ENCODE data around the gene STX11. TPM values are rescaled to one million over a fixed set of nuclear protein-coding genes. Genes with fewer than 3 reads are reported as not detected.
"Not testable (repeated sequence)": the region's sequence is repeated elsewhere in the genome, so short reads cannot be mapped to it uniquely, and the experiment has no call there.

Gene STX11
- total RNA-seq, 5 donors from 2014 or later (not counting 1 experiment from before 2014, with no cell fraction given) = 4.3 to 12.6 (median 10.7) TPM

DNA sequence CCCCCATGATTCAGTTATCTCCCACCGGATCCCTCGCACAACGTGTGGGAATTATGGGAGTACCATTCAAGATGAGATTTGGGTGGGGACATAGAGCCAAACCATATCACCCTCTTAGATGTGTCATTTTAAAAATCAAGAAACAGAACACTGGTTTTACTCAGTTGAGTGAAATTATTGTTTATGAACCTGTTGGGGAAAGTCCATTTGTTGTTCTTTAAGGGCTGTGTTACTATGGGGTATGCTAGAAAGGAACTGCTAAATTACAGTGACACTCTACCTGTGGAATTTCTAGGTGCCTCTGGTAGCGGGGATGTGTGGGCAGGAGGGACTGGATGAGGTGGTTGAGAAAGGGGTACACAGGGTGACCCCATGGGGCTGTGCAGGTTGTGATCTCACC, 28.9 kb downstream of the STX11 start:
- Mint-ChIP-seq H3K4me1 (peaks cover 17 to 34% (median 20%) of the 10 kb centered on the region in 3 donors), H3K27me3 (no peaks in the 10 kb centered on the region), H3K4me3 (peak overlapping the region in 1 of 3 donors; percentile 29), H3K27ac (no peak overlapping the region), H3K36me3 (peaks cover 18% of the 10 kb centered on the region), H3K9me3 (peaks cover 0 to 5% (median 0%) of the 10 kb centered on the region in 3 donors)
- H3K4me3 ChIP-seq (ENCODE audit: control insufficient read depth in 1 of 2, extremely low read depth in 1 of 2, low read length in 1 of 2) = no peak overlapping the region
- ChIA-PET CTCF (no interaction called here), POLR2A (interaction anchor here in 1 of 2 donors (1.4 kb wide), 1 partner anchor 9 kb away, joined by 6 read pairs; no protein-coding TSS in a partner anchor)
- no CpG with 5 or more reads among the region's 4 CpGs for WGBS (ENCODE audit: insufficient coverage)
- no peak overlapping the region for H3K27ac ChIP-seq (ENCODE audit: low read length)
- no peak for ATAC-seq (replicated peaks in 1 of 4)
- DNase-seq = no peak
- no peaks in the 10 kb centered on the region for H3K27me3 ChIP-seq (replicated peaks in 1 of 2; ENCODE audit: control insufficient read depth in 2 of 2, extremely low read depth in 1 of 2, insufficient read depth in 2 of 2, low read length in 1 of 2)
- peaks cover 0 to 4% of the 10 kb centered on the region in 2 experiments for H3K4me1 ChIP-seq (ENCODE audit: control insufficient read depth in 1 of 2, extremely low read depth in 1 of 2, insufficient read depth in 2 of 2, low read length in 2 of 2)
- no peaks in the 10 kb centered on the region for H3K9me3 ChIP-seq
- H3K36me3 ChIP-seq (ENCODE audit: control insufficient read depth in 2 of 2, extremely low read depth in 1 of 2, insufficient read depth in 1 of 2, low read length in 1 of 2) = no peaks in the 10 kb centered on the region

- no CpG with 5 or more reads among the region's 2 CpGs for WGBS (ENCODE audit: insufficient coverage)
- Histone ChIP-seq H3K27me3 (replicated peaks in 1 of 2; ENCODE audit: control insufficient read depth in 2 of 2, extremely low read depth in 1 of 2, insufficient read depth in 2 of 2, low read length in 1 of 2) (no peaks in the 10 kb centered on the region), H3K27ac (ENCODE audit: low read length) (no peak overlapping the region), H3K36me3 (ENCODE audit: control insufficient read depth in 2 of 2, extremely low read depth in 1 of 2, insufficient read depth in 1 of 2, low read length in 1 of 2) (no peaks in the 10 kb centered on the region), H3K4me3 (ENCODE audit: control insufficient read depth in 1 of 2, extremely low read depth in 1 of 2, low read length in 1 of 2) (no peak overlapping the region), H3K4me1 (ENCODE audit: control insufficient read depth in 1 of 2, extremely low read depth in 1 of 2, insufficient read depth in 2 of 2, low read length in 2 of 2) (peaks cover 0 to 4% of the 10 kb centered on the region in 2 experiments), H3K9me3 (no peaks in the 10 kb centered on the region)
- Mint-ChIP-seq H3K36me3 (peaks cover 18% of the 10 kb centered on the region), H3K27ac (peak overlapping the region in 1 of 2 donors; percentile 20), H3K4me1 (peaks cover 17 to 34% (median 20%) of the 10 kb centered on the region in 3 donors), H3K9me3 (peaks cover 0 to 5% (median 0%) of the 10 kb centered on the region in 3 donors), H3K4me3 (peak overlapping the region in 1 of 3 donors; percentile 5), H3K27me3 (no peaks in the 10 kb centered on the region)
- ChIA-PET POLR2A (no interaction called here), CTCF (no interaction called here)
- ATAC-seq (replicated peaks in 1 of 4) (no peak), DNase-seq (no peak)
These were observed 29.5 kb downstream of the STX11 start for GRCh38 chr6:144179828-144180227.

- H3K4me3 ChIP-seq (ENCODE audit: control insufficient read depth in 1 of 2, extremely low read depth in 1 of 2, low read length in 1 of 2); H3K9me3 Mint-ChIP-seq; CTCF ChIA-PET; H3K36me3 ChIP-seq (ENCODE audit: control insufficient read depth in 2 of 2, extremely low read depth in 1 of 2, insufficient read depth in 1 of 2, low read length in 1 of 2); DNase-seq; H3K27ac ChIP-seq (ENCODE audit: low read length); H3K4me3 Mint-ChIP-seq; H3K27me3 ChIP-seq (replicated peaks in 1 of 2; ENCODE audit: control insufficient read depth in 2 of 2, extremely low read depth in 1 of 2, insufficient read depth in 2 of 2, low read length in 1 of 2); H3K4me1 ChIP-seq (ENCODE audit: control insufficient read depth in 1 of 2, extremely low read depth in 1 of 2, insufficient read depth in 2 of 2, low read length in 2 of 2); H3K9me3 ChIP-seq; ATAC-seq (replicated peaks in 1 of 4); H3K27ac Mint-ChIP-seq; H3K27me3 Mint-ChIP-seq: not testable (repeated sequence)
- H3K36me3 Mint-ChIP-seq = peaks cover 20% of the 10 kb centered on the region
- POLR2A ChIA-PET = interaction anchor here in 1 of 2 donors (0.7 kb wide), 1 partner anchor 19 kb away, joined by 3 read pairs; no protein-coding TSS in a partner anchor
- H3K4me1 Mint-ChIP-seq = peaks cover 17 to 34% (median 20%) of the 10 kb centered on the region in 3 donors
- WGBS (ENCODE audit: insufficient coverage) = no CpG with 5 or more reads among the region's 1 CpG
These were observed 30.0 kb downstream of the STX11 start for GRCh38 chr6:144180354-144180753.

- Histone ChIP-seq H3K4me1 (ENCODE audit: control insufficient read depth in 1 of 2, extremely low read depth in 1 of 2, insufficient read depth in 2 of 2, low read length in 2 of 2) (peaks cover 0 to 4% of the 10 kb centered on the region in 2 experiments), H3K4me3 (ENCODE audit: control insufficient read depth in 1 of 2, extremely low read depth in 1 of 2, low read length in 1 of 2) (no peak overlapping the region), H3K27ac (ENCODE audit: low read length) (no peak overlapping the region), H3K36me3 (ENCODE audit: control insufficient read depth in 2 of 2, extremely low read depth in 1 of 2, insufficient read depth in 1 of 2, low read length in 1 of 2) (peaks cover 0 to 4% of the 10 kb centered on the region in 2 donors), H3K9me3 (no peaks in the 10 kb centered on the region), H3K27me3 (replicated peaks in 1 of 2; ENCODE audit: control insufficient read depth in 2 of 2, extremely low read depth in 1 of 2, insufficient read depth in 2 of 2, low read length in 1 of 2) (no peaks in the 10 kb centered on the region)
- H3K27me3 Mint-ChIP-seq = no peaks in the 10 kb centered on the region
- no peak for DNase-seq
- H3K4me1 Mint-ChIP-seq = peaks cover 17 to 34% (median 20%) of the 10 kb centered on the region in 3 donors
- ChIA-PET POLR2A (interaction anchor here in 1 of 2 donors (0.6 to 0.7 kb wide), 4 partner anchors 102 to 911 kb away, joined by 4 to 9 read pairs (median 6); no protein-coding TSS in a partner anchor), CTCF (interaction anchor here in 1 of 2 donors (0.5 to 0.7 kb wide), 3 partner anchors 110 to 1653 kb away, joined by 3 to 8 read pairs (median 4); no protein-coding TSS in a partner anchor)
- no peak for ATAC-seq (replicated peaks in 1 of 4)
- no CpG with 5 or more reads among the region's 2 CpGs for WGBS (ENCODE audit: insufficient coverage)
- peaks cover 0 to 5% (median 0%) of the 10 kb centered on the region in 3 donors for H3K9me3 Mint-ChIP-seq
- no peak overlapping the region for H3K27ac Mint-ChIP-seq
- no peak overlapping the region for H3K4me3 Mint-ChIP-seq
- H3K36me3 Mint-ChIP-seq = peaks cover 27% of the 10 kb centered on the region
These were observed 31.3 kb downstream of the STX11 start for GRCh38 chr6:144181639-144182038.

GRCh38 chr6:144184186-144184585, 33.9 kb downstream of the STX11 start:
- POLR2A ChIA-PET; H3K27me3 Mint-ChIP-seq; H3K27me3 ChIP-seq (replicated peaks in 1 of 2; ENCODE audit: control insufficient read depth in 2 of 2, extremely low read depth in 1 of 2, insufficient read depth in 2 of 2, low read length in 1 of 2); H3K4me3 Mint-ChIP-seq; H3K27ac Mint-ChIP-seq; H3K4me1 ChIP-seq (ENCODE audit: control insufficient read depth in 1 of 2, extremely low read depth in 1 of 2, insufficient read depth in 2 of 2, low read length in 2 of 2); H3K9me3 ChIP-seq; H3K4me3 ChIP-seq (ENCODE audit: control insufficient read depth in 1 of 2, extremely low read depth in 1 of 2, low read length in 1 of 2); CTCF ChIA-PET; H3K9me3 Mint-ChIP-seq; ATAC-seq (replicated peaks in 1 of 4); H3K27ac ChIP-seq (ENCODE audit: low read length); DNase-seq: not testable (repeated sequence)
- H3K36me3 ChIP-seq (ENCODE audit: control insufficient read depth in 2 of 2, extremely low read depth in 1 of 2, insufficient read depth in 1 of 2, low read length in 1 of 2) = peaks cover 0 to 18% of the 10 kb centered on the region in 2 donors
- Mint-ChIP-seq H3K4me1 (peaks cover 7 to 20% (median 10%) of the 10 kb centered on the region in 3 donors), H3K36me3 (peaks cover 37% of the 10 kb centered on the region)
- no CpG with 5 or more reads among the region's 1 CpG for WGBS (ENCODE audit: insufficient coverage)

GRCh38 chr6:144185133-144185836, 35.0 kb downstream of the STX11 start:
- Mint-ChIP-seq H3K27me3 (no peaks in the 10 kb centered on the region), H3K27ac (no peak overlapping the region), H3K36me3 (peaks cover 37% of the 10 kb centered on the region), H3K9me3 (peaks cover 0 to 5% (median 0%) of the 10 kb centered on the region in 3 donors), H3K4me1 (peaks cover 0 to 9% (median 0%) of the 10 kb centered on the region in 3 donors), H3K4me3 (no peak overlapping the region)
- Histone ChIP-seq H3K27me3 (replicated peaks in 1 of 2; ENCODE audit: control insufficient read depth in 2 of 2, extremely low read depth in 1 of 2, insufficient read depth in 2 of 2, low read length in 1 of 2) (no peaks in the 10 kb centered on the region), H3K4me3 (ENCODE audit: control insufficient read depth in 1 of 2, extremely low read depth in 1 of 2, low read length in 1 of 2) (no peak overlapping the region), H3K9me3 (no peaks in the 10 kb centered on the region), H3K27ac (ENCODE audit: low read length) (no peak overlapping the region), H3K36me3 (ENCODE audit: control insufficient read depth in 2 of 2, extremely low read depth in 1 of 2, insufficient read depth in 1 of 2, low read length in 1 of 2) (peaks cover 0 to 18% of the 10 kb centered on the region in 2 donors), H3K4me1 (ENCODE audit: control insufficient read depth in 1 of 2, extremely low read depth in 1 of 2, insufficient read depth in 2 of 2, low read length in 2 of 2) (no peaks in the 10 kb centered on the region)
- DNase-seq (no peak), ATAC-seq (replicated peaks in 1 of 4) (no peak)
- WGBS (ENCODE audit: insufficient coverage) = no CpG with 5 or more reads among the region's 4 CpGs
- ChIA-PET POLR2A (no interaction called here), CTCF (no interaction called here)

All from T-cell (primary cell).